Activated CD4-positive, alpha-beta T cell treated with anti-CD3 and anti-CD28 coated beads for 48 hours (primary cell): Measurements from ENCODE around the gene ZNF177.
"Not testable (repeated sequence)": the region's sequence is repeated elsewhere in the genome, so short reads cannot be mapped to it uniquely, and the experiment has no call there.

Experiments
- DNase-seq: peaks from one replicate; pipeline ENCODE4 v3.0.0-alpha.2; 2020

Gene ZNF177

DNA sequence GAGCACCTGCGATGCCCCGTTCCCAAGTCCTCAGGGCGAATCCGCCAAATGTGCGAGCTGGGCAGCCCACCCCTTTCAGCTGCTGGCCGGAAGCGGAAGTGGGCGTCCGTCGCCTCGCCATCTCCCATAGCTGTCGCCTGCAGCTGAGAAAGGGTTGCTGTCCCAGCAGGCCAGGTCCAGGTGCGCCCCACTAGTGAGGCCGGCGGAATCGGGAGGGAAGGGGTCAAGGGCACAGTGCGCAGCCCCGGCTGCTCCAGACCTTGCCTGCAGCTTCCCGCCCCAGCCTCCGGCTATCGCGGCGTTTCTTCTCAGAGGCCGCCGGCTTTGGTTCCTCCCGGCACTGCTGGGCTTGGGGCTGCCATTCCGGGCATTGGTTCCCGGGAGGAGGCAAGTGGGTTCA lies at the start of gene ZNF177:
Gene ZNF177, plus strand, starts transcription at position 109 of the 400 bp plus-strand sequence. CDS start 15,299 bp downstream, outside the sequence.
- DNase-seq = no peak

DNA sequence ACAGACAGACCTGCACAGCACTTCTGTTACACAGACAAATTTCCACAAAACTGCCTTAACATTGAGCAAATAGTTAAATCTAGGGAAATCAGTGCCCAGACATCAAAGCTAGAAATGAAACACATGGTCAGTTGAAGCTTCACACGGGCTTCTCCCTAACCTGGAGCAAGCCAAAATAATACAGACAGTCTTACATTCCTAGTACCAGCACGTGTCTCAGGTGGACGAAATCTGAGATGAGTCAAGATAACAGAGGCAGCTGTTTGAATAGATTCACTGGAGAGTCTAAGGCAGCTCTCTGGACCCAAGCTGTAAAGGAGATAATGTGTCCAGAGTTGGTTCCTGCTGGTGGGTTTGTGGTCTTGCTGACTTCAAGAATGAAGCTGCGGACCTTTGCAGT lies 49.1 kb upstream of the ZNF177 start:
- DNase-seq = no peak

DNA sequence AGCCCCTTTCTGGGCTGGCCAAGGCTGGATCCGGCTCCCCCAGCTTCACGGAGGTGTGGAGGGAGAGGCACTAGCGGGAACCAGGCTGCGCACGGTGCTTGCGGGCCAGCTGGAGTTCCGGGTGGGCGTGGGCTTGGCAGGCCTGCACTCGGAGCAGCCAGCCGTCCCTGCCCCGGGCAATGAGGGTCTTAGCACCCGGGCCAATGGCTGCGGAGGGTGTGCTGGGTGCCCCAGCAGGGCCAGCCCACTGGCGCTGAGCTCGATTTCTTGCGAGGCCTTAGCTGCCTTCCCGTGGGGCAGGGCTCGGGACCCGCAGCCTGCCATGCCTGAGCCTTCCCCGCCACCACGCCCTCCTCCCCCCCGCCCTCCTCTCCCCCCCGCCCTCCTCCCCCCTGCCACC lies 41.5 kb upstream of the ZNF177 start:
- no peak for DNase-seq

- not testable (repeated sequence) for DNase-seq
These were observed 41.1 kb upstream of the ZNF177 start for GRCh38 chr19:9321756-9322155.

GRCh38 chr19:9322201-9322600 lies 40.6 kb upstream of the ZNF177 start:
- DNase-seq = not testable (repeated sequence)

DNA sequence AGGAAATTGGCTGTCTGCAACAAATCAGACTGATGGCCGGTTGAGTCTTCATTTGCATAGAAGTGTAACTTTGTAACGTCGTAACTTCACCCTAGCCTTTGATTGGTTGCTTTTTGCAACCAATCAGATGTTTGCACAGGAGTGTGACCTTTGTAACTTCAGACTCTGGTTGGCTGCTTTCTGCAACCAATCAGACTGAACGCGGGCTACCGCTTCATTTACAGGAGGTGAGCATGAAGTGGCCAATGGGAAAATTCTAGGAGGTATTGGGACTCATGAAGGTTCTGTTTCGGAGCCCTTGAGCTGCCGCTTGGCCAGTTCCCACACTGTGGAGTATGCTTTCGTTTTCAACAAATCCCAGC lies 39.3 kb upstream of the ZNF177 start:
- DNase-seq = peak; percentile 64

DNA sequence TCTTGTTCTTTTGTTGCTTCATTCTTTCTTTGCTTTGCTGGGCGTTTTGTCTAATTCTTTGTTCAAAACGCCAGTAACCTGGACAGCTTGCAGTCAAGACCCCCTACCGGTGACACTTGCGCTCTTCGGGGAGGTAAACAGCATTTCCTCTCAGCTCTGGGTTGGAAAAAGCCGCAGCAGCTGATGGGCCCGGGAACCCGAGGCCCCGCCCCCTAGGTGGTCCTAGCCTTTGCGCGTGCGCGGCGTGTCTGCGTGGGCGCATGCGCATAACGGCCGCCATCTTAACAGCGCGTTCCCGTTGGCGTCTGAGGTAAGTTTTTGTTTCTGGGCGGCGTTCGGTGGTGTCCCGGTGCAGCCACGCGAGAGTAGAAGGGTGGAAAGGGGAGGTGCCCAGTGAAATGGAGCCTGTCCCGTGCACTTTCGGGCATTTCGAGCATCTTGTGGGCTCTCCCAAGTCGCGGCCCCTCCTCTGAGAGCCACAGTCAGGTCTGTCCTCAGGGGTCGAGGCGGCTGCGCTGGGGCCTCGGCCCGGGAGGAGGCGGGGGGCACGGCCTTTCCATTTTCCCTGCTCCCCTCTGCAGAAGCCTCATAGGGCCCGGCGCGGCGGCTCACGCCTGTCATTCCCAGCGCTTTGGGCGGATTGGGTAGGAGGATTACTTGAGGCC lies 38.8 kb upstream of the ZNF177 start, which contains the start of gene ZNF559:
Gene ZNF559, plus strand, starts transcription at position 261 of the 665 bp plus-strand sequence. CDS start 14,371 bp downstream, outside the sequence.
- peak; percentile 97 for DNase-seq

- no peak for DNase-seq
These were observed 38.2 kb upstream of the ZNF177 start for GRCh38 chr19:9324584-9324962.

- DNase-seq = no peak
These were observed 32.8 kb upstream of the ZNF177 start for GRCh38 chr19:9329999-9330398.

GRCh38 chr19:9342610-9343304 lies 20.1 kb upstream of the ZNF177 start:
- DNase-seq = no peak

DNA sequence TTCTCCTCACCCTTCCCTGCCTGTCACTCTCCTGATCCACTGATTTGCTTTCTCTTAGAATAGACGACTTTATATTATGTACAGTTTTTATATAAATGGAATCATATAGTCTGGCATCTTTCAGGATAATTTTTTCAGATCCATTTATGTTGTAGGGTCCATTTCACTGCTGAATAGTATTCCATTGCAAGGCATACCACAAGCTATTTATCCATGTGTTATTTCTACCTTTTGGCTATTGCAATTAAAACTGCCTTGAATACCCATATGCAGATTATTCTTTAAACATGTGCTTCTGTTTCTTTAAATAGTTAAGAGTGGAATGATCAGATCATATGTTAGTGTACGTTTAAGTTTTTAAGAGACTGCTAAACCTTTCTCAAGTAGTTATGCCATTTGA lies 17.8 kb upstream of the ZNF177 start:
- no peak for DNase-seq

GRCh38 chr19:9348253-9348652 lies 14.6 kb upstream of the ZNF177 start:
- no peak for DNase-seq

DNA sequence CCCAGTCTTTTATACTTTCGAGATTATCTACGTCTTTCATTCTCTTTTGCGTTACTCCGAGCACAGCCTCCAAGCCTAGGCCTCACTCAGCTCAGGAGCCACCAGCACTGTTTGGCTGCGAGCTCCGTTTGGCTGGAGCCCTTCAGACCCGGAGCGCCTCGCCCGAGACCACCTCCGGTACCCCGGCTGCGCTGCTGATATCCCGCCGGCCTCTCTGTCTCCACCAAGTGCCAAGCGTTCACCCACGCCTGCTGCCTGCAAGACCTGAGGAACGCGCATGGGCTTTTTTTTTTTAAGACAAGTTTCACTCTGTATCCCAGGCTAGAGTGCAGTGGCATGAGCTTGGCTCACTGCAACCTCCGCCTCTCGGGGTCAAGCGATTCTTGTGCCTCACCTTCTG lies 14.1 kb upstream of the ZNF177 start:
- DNase-seq = no peak

GRCh38 chr19:9352505-9352904 lies 10.3 kb upstream of the ZNF177 start:
- no peak for DNase-seq

DNA sequence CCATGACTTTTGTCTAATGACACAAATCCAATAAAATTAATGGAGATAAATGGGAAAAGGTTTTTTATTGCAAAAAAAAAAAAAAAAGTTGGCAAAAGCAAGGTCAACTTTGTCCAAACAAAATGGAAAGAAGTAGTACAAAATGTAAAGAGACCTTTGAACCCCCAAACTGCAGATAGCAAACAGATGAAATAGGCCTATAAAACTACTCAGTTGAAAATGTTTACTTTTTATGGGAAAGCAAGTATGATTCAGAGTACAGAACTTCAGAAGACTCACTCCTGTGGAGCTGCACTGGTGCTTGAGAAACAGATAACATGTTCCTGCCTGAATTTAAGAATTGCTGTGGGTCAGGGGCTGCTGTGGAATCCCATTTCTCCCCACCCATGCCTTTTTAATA lies 9.8 kb upstream of the ZNF177 start:
- no peak for DNase-seq

DNA sequence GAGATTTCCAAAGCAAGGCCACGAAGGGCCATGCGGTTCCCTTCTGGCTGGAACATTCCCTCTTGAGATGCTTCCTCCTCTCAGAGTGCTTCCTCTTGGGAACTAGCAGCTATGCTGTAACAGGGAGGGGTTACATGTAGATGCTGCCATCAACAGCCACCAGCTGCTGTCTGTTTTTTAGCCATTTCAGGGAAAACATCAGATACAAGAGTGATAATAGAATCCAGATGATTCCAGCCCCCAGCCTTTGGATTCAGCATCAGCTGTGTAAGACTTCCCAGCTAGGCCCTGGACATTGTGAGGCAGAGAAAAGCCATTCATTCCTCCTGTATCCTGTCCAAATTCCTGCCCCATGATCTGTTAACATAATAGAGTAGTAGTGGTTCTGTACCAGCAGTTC lies 8.2 kb upstream of the ZNF177 start:
- DNase-seq = no peak

DNA sequence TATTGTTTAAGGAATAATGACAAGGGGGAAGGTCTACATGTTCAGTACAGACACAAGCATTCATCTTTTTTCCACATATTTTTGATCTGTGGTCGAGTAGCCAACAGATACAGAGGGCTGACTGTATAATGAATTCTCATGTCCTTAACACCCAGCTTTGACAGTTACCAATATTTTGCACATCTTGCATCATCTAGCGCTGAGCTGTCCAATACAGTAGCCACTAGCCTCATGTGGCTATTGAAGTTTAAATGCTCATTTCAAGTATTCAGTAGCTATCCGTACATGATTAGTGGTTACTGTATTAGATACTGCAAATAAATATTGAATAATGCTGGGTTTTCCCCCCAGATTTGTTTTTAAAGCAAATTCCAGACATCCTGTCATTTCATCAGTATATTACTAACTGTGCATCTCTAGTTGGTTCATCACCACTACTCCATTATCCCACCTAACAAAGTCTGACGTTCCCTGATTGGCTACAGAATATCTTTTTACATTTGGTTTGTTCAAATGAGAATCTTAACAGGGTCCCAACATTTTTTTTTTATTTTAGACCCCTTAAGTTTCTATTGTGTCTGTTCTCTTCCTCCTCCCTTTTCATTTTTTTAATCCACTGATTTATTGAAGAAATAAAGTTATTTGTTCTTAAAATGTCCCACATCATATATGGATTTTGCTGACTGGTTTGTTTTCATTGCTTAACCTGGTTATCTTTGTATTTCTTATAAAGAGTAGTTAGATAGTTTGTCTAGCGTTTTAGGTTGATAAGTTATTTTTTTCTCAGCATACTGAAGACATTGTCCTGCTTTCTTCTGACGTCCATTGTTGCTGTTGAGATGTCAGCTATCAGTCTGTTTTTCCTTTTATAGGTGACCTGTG lies 8.2 kb downstream of the ZNF177 start:
- no peak for DNase-seq

DNA sequence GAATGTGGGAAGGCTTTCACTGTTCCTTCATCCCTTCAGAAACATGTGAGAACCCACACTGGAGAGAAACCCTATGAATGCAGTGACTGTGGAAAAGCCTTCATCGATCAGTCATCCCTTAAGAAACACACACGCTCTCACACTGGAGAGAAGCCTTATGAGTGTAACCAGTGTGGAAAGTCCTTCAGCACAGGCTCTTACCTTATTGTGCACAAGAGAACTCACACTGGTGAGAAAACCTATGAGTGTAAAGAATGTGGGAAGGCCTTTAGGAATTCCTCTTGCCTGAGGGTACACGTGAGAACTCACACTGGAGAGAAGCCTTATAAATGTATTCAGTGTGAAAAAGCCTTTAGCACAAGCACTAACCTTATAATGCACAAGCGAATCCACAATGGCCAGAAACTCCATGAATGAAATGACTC lies 18.6 kb downstream of the ZNF177 start:
- no peak for DNase-seq

GRCh38 chr19:9406798-9407352 lies 44.1 kb downstream of the ZNF177 start:
- DNase-seq = peak; percentile 72

GRCh38 chr19:9407827-9408226 lies 45.0 kb downstream of the ZNF177 start:
- DNase-seq = no peak

- DNase-seq = no peak
These were observed 50.6 kb downstream of the ZNF177 start for GRCh38 chr19:9413240-9413954.

GRCh38 chr19:9427941-9428340 lies 65.1 kb downstream of the ZNF177 start:
- no peak for DNase-seq

GRCh38 chr19:9430444-9430843 lies 67.6 kb downstream of the ZNF177 start:
- no peak for DNase-seq
